ENCODE results near the gene ZNF20.
"Not testable (repeated sequence)": the region's sequence is repeated elsewhere in the genome, so short reads cannot be mapped to it uniquely, and the experiment has no call there.

ZNF20 gene

DNA sequence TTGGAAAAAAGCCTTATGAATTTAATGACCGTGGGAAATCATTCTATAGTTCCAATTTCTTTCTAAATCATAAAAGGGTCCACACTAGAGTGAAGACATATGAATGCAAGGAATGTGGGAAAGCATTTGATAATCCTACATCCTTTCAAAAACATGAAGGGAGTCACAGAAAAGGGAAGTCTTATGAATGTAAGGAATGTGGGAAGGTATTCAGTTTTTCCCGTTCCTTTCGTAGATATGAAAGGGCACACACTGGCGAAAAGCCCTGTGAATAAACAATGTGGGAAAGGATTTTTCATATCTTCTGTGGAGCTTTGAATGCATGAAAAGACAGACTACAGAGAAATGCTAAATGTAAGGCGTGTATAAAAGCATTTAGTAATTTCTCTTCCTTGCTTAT is 27.0 kb downstream of the ZNF20 start:
- Histone ChIP-seq H3K4me3 (no peak overlapping the region), H3K27ac (no peak overlapping the region)
- no peak for DNase-seq (ENCODE audit: low spot score)
- TF ChIP-seq, protein P1, sequence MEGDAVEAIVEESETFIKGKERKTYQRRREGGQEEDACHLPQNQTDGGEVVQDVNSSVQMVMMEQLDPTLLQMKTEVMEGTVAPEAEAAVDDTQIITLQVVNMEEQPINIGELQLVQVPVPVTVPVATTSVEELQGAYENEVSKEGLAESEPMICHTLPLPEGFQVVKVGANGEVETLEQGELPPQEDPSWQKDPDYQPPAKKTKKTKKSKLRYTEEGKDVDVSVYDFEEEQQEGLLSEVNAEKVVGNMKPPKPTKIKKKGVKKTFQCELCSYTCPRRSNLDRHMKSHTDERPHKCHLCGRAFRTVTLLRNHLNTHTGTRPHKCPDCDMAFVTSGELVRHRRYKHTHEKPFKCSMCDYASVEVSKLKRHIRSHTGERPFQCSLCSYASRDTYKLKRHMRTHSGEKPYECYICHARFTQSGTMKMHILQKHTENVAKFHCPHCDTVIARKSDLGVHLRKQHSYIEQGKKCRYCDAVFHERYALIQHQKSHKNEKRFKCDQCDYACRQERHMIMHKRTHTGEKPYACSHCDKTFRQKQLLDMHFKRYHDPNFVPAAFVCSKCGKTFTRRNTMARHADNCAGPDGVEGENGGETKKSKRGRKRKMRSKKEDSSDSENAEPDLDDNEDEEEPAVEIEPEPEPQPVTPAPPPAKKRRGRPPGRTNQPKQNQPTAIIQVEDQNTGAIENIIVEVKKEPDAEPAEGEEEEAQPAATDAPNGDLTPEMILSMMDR (IDR thresholded peaks at IDR 0.05): no peak

DNA sequence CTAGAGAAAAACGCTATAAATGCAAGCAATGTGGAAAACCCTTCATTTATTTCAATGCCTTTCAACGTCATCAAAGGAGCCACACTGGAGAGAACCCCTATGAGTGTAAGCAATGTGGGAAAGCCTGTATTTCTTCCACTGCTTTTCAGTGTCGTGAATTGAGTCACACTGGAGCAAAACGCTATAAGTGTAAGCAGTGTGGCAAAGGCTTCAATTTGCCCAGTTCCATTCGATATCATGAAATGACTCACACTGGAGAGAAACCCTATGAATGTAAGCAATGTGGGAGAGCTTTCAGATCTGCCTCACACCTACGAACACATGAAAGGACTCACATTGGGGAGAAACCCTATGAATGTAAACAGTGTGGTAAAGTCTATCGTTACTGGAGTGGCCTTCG is 27.4 kb downstream of the ZNF20 start:
- Histone ChIP-seq H3K27ac (no peak overlapping the region), H3K4me3 (no peak overlapping the region)
- TF ChIP-seq, protein P1 (IDR thresholded peaks at IDR 0.05): no peak
- DNase-seq (ENCODE audit: low spot score): no peak

DNA sequence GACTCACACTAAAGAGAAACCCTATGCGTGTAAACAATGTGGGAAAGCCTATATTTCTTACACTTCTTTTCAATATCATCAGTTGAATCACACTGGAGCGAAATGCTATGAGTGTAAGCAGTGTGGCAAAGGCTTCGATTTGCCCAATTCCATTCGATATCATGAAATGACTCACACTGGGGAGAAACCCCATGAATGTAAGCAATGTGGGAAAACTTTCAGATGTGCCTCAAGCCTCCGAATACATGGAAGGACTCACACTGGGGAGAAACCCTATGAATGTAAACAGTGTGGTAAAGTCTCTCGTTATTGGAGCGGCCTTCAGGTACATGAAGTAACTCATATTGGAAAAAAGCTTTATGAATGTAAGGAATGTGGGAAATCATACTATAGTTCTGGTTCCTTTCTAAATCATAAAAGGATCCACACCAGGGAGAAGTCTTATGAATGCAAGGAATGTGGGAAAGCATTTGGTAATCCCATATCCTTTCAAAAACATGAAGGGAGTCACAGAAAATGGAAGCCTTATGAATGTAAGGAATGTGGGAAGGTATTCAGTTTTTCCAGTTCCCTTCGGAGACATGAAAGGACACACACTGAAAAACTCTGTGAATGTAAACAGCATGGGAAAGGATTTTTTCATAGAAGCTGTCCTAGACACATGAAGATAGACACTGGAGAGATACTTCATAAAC is 28.1 kb downstream of the ZNF20 start:
- DNase-seq (ENCODE audit: low spot score): no peak
- TF ChIP-seq, protein P1 (IDR thresholded peaks at IDR 0.05): no peak
- no peak overlapping the region for H3K4me3 ChIP-seq
- no peak overlapping the region for H3K27ac ChIP-seq

DNA sequence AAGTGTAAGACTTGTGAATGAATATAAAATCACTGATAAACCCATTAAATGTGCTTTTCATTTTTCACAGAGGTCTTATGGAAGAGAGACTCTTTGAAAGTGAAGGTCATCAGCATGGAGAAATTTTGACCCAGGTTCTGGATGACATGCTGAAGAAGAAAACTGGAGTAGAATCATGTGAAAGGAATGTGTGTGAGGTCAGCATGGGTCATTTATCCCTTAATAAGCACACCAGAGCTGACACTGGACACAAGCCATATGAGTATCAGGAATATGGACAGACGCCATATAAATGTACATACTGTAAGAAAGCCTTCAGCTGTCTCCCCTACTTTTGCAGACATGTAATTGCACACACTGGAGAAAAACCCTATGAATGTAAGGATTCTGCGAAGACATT is 29.0 kb downstream of the ZNF20 start:
- H3K4me3 ChIP-seq: no peak overlapping the region
- TF ChIP-seq, protein P1 (IDR thresholded peaks at IDR 0.05): no peak
- no peak for DNase-seq (ENCODE audit: low spot score)
- H3K27ac ChIP-seq: no peak overlapping the region

DNA sequence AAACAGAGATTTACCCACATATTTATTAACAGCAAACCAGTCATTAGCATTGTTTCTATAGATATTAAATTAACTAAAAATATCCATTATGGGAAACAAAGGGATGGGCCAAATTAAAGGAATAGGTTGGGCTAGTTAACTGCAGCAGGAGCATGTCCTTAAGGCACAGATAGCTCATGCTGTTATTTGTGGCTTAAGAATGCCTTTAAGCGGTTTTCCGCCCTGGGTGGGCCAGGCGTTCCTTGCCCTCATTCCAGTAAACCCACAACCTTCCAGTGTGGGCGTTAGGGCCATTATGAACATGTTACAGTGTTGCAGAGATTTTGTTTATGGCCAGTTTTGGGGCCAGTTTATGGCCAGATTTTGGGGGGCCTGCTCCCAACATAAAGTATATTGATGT is 36.2 kb downstream of the ZNF20 start:
- H3K27ac ChIP-seq; H3K4me3 ChIP-seq; DNase-seq (ENCODE audit: low spot score): not testable (repeated sequence)

DNA sequence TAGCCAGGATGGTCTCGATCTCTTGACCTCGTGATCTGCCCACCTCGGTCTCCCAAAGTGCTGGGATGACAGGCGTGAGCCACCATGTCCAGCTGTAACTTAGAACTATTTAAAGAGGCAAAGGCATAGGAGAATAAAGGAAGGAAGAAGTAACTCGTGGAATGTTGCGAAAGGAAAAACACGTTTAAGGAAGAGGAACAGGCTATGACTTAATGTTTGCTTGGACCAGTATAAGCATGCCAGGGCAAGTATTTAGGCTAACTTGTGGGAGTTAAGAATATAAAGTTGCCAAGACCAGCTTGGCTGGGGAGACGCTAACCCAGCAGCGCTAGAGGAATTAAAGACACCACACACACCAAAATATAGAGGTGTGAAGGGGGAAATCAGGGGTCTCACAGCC is 42.1 kb downstream of the ZNF20 start:
- TF ChIP-seq, protein P1 (IDR thresholded peaks at IDR 0.05): no peak
- H3K4me3 ChIP-seq: no peak overlapping the region
- no peak for DNase-seq (ENCODE audit: low spot score)
- no peak overlapping the region for H3K27ac ChIP-seq

DNA sequence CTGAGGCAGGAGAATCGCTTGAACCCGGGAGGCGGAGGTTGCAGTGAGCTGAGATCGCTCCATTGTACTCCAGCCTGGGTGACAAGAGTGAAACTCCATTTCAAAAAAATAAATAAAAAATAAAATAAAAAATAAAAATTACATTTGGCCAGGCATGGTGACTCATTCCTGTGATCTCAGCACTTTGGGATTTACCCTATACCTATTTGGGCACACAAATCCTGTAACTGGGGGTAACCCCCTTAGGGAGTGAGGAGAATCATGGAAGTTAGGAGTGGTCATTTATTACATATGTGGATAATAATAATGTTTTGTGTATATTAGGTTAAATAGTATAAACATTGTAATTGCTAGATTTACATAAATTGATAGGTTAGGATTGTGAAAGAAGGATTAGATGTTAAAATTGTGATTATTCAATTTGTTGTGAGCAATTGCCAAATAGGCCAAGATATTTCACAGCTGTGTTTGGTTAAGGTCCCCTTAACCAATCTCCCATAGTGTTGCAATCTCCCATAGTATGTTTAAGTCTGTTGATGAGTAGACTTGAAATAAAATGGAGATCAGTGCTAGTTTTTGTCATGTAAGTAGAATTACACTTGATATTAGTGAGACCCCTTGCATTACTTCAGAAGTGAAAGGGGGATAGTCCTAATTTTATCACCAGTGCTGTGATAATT is 44.9 kb downstream of the ZNF20 start:
- DNase-seq (ENCODE audit: low spot score): no peak
- TF ChIP-seq, protein P1 (IDR thresholded peaks at IDR 0.05): no peak
- no peak overlapping the region for H3K4me3 ChIP-seq
- H3K27ac ChIP-seq: no peak overlapping the region

Measured in coronary artery (tissue), 2 donors.